Measurements from ENCODE around the gene BTD.
A peak's percentile ranks its signal among the peaks of the same experiment; 100 is the strongest.
"Not testable (repeated sequence)": the region's sequence is repeated elsewhere in the genome, so short reads cannot be mapped to it uniquely, and the experiment has no call there.

The BTD gene

GRCh38 chr3:15604584-15604983, 3.0 kb downstream of the BTD start:
- DNase-seq: not testable (repeated sequence)

GRCh38 chr3:15606434-15606891, 4.9 kb downstream of the BTD start:
- DNase-seq: no peak

- DNase-seq: no peak
Observed at GRCh38 chr3:15610082-15610759, 8.7 kb downstream of the BTD start.

- no peak for DNase-seq
Observed at GRCh38 chr3:15611018-15611417, 9.5 kb downstream of the BTD start.

GRCh38 chr3:15612001-15612400, 10.5 kb downstream of the BTD start:
- no peak for DNase-seq

- DNase-seq: no peak
Observed at GRCh38 chr3:15614958-15615357, 13.4 kb downstream of the BTD start.

- no peak for DNase-seq
Observed at GRCh38 chr3:15616053-15616452, 14.5 kb downstream of the BTD start.

- not testable (repeated sequence) for DNase-seq
Observed at GRCh38 chr3:15619659-15620464, 18.3 kb downstream of the BTD start.

GRCh38 chr3:15623535-15624440, 22.2 kb downstream of the BTD start:
- DNase-seq: no peak

- DNase-seq: no peak
Observed at GRCh38 chr3:15628967-15629366, 27.4 kb downstream of the BTD start.

- peak; percentile 35 to 55 for DNase-seq
Observed at GRCh38 chr3:15629860-15630597, 28.5 kb downstream of the BTD start.

- DNase-seq: peak; percentile 11 to 30
Observed at GRCh38 chr3:15630646-15631350, 29.3 kb downstream of the BTD start.

- no peak for DNase-seq
Observed at GRCh38 chr3:15631426-15632211, 30.1 kb downstream of the BTD start.

GRCh38 chr3:15632212-15632580, 30.7 kb downstream of the BTD start:
- no peak for DNase-seq

GRCh38 chr3:15633159-15633558, 31.6 kb downstream of the BTD start:
- DNase-seq: no peak

- no peak for DNase-seq
Observed at GRCh38 chr3:15633766-15634598, 32.4 kb downstream of the BTD start.

GRCh38 chr3:15634671-15635070, 33.1 kb downstream of the BTD start:
- DNase-seq: no peak

GRCh38 chr3:15635121-15635661, 33.6 kb downstream of the BTD start:
- no peak for DNase-seq

- DNase-seq: peak; percentile 31 to 48
Observed at GRCh38 chr3:15636028-15636709, 34.6 kb downstream of the BTD start.
